Measurements from ENCODE around the gene YARS2. TPM values are rescaled to one million over a fixed set of nuclear protein-coding genes. Genes with fewer than 3 reads are reported as not detected.
A peak's percentile ranks its signal among the peaks of the same experiment; 100 is the strongest.

Gene YARS2
- total and polyA plus RNA-seq, 2 of the 13 experiments (the other 11 are each of a cell fraction or from before 2014, with no cell fraction given), result 17.9 to 39.6 TPM

DNA sequence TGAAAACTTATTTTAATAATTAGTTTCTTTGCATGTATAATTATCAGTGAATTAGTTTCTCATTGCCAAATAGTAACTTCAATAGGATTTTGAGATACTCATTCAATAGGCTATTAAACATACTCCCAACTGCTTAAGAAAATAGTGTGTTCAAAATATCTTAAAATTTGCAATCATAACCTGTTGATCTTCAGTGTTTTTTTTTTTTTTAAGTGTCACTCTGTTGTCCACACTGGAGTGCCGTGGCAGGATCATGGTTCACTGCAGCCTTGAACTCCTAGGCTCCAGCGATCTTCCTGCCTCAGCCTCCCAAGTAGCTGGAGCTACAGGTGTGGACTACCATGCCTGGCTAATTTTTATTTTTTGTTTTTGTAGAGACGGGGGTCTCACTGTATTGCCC is 1.5 kb upstream of the YARS2 start:
- peaks cover 26% of the 10 kb centered on the region for H3K79me2 ChIP-seq (ENCODE audit: insufficient read depth, low read length)
- no peak overlapping the region for H3K9ac ChIP-seq (ENCODE audit: insufficient read depth, low read depth, low read length)
- no peak overlapping the region for H3K4me3 ChIP-seq (replicated peaks in 1 of 3; ENCODE audit: insufficient read depth in 1 of 3, low read depth in 2 of 3, low read length in 3 of 3)
- TF ChIP-seq HOXA7 (CRISPR knock-in tag; IDR thresholded peaks at IDR 0.05) (no peak), ATAD3A (CRISPR knock-in tag; IDR thresholded peaks at IDR 0.05) (no peak)
- in situ Hi-C loops (cut with HindIII; ENCODE audit: extremely low pct_ligation_motif_present, low pct_unique_long_range_greater_than_20kb) (loop anchor here (5.0 to 25.0 kb wide), 3 partner anchors 145 to 1265 kb away; partner anchors contain the start of gene ALG10), intact Hi-C loops (cut with micrococcal nuclease; ENCODE audit: unreplicated experiment) (loop anchor here (5.0 to 10.0 kb wide), 3 partner anchors 108 to 648 kb away; no protein-coding TSS in a partner anchor)
- H4K20me1 ChIP-seq (ENCODE audit: insufficient read depth, low read length), result no peaks in the 10 kb centered on the region
- FAIRE-seq (no peak), DNase-seq (ENCODE audit: low spot score) (no peak), ATAC-seq (no peak)
- H3K9me3 ChIP-seq (ENCODE audit: low read length), result no peaks in the 10 kb centered on the region
- peak overlapping the region; percentile 30 for H3K4me2 ChIP-seq (ENCODE audit: low read depth, low read length)
- WGBS (ENCODE audit: low lambda C conversion rate), result 20% methylated on average over 3 of the region's 3 CpGs
- peaks cover 30% of the 10 kb centered on the region for H3K4me1 ChIP-seq (ENCODE audit: insufficient read depth, low read length)
- ChIA-PET POLR2A (interaction anchor here (1.4 kb wide), 1 partner anchor 1265 kb away, joined by 5 read pairs; the partner anchor contains the start of gene ALG10), CTCF (ENCODE audit: low intra/inter-chr PET ratio, low total read pairs) (interaction anchor here (2.4 to 2.8 kb wide), 2 partner anchors 162 to 1265 kb away, joined by 14 to 25 read pairs; partner anchors contain the start of gene ALG10)
- H3K27me3 ChIP-seq (ENCODE audit: control insufficient read depth in 1 of 2, insufficient read depth in 2 of 2, low read length in 2 of 2), result peaks cover 0 to 10% of the 10 kb centered on the region in 2 experiments; a peak in 2 of 5 replicates
- BruUV-seq (replicated peaks), result no TSS peak
- no peak overlapping the region for H3K27ac ChIP-seq (ENCODE audit: extremely low read length, insufficient read depth, low read length)
- H2AFZ ChIP-seq (ENCODE audit: low read length), result no peak overlapping the region
- 0 out of 5 replicates have a peak, but pooled peaks cover 0 to 6% of the 10 kb centered on the region in 2 experiments for H3K36me3 ChIP-seq (replicated peaks in 1 of 2; ENCODE audit: control insufficient read depth in 1 of 2, insufficient read depth in 2 of 2, low read length in 2 of 2)

DNA sequence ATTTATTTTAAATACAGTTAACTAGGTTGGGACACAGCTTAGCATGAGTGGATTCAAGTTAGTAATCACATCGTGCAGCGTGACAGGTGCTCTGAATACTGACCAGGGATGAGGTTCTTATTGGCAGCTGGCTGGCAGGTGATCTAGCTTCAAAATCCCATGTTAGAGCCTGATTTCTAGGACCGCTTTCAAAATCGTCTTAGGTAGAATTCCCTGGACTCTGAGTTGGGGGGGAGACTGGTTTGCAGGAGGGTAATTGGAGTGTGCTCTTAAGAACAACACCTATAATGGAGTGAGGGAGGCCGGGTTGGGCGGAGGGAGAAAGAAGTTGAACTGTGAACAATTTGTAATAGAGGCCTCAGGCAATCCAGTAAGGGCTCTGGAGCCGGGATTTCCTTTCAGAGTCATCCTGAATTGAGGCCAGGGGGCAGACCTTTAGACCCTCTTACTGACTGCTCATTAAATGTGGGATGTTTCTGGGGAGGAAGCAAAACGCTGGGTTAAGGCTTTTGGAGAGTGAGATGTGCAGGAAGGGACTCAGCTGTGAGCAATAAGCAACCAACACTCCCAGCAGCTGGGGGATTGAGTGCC is 874 bp upstream of the YARS2 start:
- no TSS peak for BruUV-seq (replicated peaks)

More for the DNA sequence above, 874 bp upstream of the YARS2 start:
- TF ChIP-seq ZNF44 (CRISPR knock-in tag; IDR thresholded peaks at IDR 0.05), result 0 out of 2 replicates have a peak, but pooled peaks have one; percentile 28
- TF ChIP-seq ZNF124 (CRISPR knock-in tag; IDR thresholded peaks at IDR 0.05), result no peak
- no peak for TF ChIP-seq HNF4G (IDR thresholded peaks at IDR 0.05; ENCODE audit: borderline replicate concordance, low read depth, low read length)
- no peak for TF ChIP-seq HNF4G (CRISPR knock-in tag; IDR thresholded peaks at IDR 0.05; ENCODE audit: borderline replicate concordance, low read depth)
- TF ChIP-seq ZNF264 (CRISPR knock-in tag; IDR thresholded peaks at IDR 0.05), result no peak
- TF ChIP-seq, protein P1, sequence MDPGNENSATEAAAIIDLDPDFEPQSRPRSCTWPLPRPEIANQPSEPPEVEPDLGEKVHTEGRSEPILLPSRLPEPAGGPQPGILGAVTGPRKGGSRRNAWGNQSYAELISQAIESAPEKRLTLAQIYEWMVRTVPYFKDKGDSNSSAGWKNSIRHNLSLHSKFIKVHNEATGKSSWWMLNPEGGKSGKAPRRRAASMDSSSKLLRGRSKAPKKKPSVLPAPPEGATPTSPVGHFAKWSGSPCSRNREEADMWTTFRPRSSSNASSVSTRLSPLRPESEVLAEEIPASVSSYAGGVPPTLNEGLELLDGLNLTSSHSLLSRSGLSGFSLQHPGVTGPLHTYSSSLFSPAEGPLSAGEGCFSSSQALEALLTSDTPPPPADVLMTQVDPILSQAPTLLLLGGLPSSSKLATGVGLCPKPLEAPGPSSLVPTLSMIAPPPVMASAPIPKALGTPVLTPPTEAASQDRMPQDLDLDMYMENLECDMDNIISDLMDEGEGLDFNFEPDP (CRISPR knock-in tag; conservative IDR thresholded peaks at IDR 0.05), result no peak
- no peak for TF ChIP-seq ZNF746 (CRISPR knock-in tag; IDR thresholded peaks at IDR 0.05)
- 0 out of 2 replicates have a peak, but pooled peaks have one; percentile 8 for TF ChIP-seq KLF9 (CRISPR knock-in tag; IDR thresholded peaks at IDR 0.05; ENCODE audit: low read depth)
- TF ChIP-seq ZKSCAN8 (CRISPR knock-in tag; IDR thresholded peaks at IDR 0.05; ENCODE audit: borderline replicate concordance), result no peak
- POLR2A ChIA-PET, result interaction anchor here (0.8 to 2.0 kb wide), 5 partner anchors 79 to 1265 kb away, joined by 4 to 31 read pairs (median 13); partner anchors contain the start of genes ALG10, DNM1L and PKP2
- Histone ChIP-seq H3K4me2 (ENCODE audit: low read depth, low read length) (peak overlapping the region; percentile 80), H4K20me1 (ENCODE audit: insufficient read depth, low read length) (no peaks in the 10 kb centered on the region), H3K9me3 (ENCODE audit: low read length) (no peaks in the 10 kb centered on the region), H3K4me1 (ENCODE audit: insufficient read depth, low read length) (peaks cover 30% of the 10 kb centered on the region), H3K36me3 (replicated peaks in 1 of 2; ENCODE audit: control insufficient read depth in 1 of 2, insufficient read depth in 2 of 2, low read length in 2 of 2) (peaks cover 2 to 12% of the 10 kb centered on the region in 2 experiments; a peak in 3 of 5 replicates), H3K9ac (ENCODE audit: insufficient read depth, low read depth, low read length) (peak overlapping the region; percentile 90; the same call in 1 of the 2 replicates), H3K27me3 (ENCODE audit: control insufficient read depth in 1 of 2, insufficient read depth in 2 of 2, low read length in 2 of 2) (peaks cover 0 to 6% of the 10 kb centered on the region in 2 experiments; a peak in 2 of 5 replicates), H2AFZ (ENCODE audit: low read length) (peak overlapping the region; percentile 78), H3K27ac (ENCODE audit: extremely low read length, insufficient read depth, low read length) (no peak overlapping the region), H3K4me3 (replicated peaks in 1 of 3; ENCODE audit: insufficient read depth in 1 of 3, low read depth in 2 of 3, low read length in 3 of 3) (peak overlapping the region in 2 of 3 experiments; percentile 86 to 91; a peak in 4 of 6 replicates), H3K79me2 (ENCODE audit: insufficient read depth, low read length) (peaks cover 29% of the 10 kb centered on the region)
- FAIRE-seq (no peak), ATAC-seq (peak; percentile 2; the same call in 1 of the 3 replicates), DNase-seq (ENCODE audit: low spot score) (no peak)
- WGBS (ENCODE audit: low lambda C conversion rate), result 11% methylated on average over 8 of the region's 8 CpGs
- CTCF ChIA-PET (ENCODE audit: low intra/inter-chr PET ratio, low total read pairs), result interaction anchor here (1.4 to 2.8 kb wide), 3 partner anchors 162 to 1265 kb away, joined by 4 to 25 read pairs (median 14); partner anchors contain the start of gene ALG10
- intact Hi-C loops (cut with micrococcal nuclease; ENCODE audit: unreplicated experiment) (loop anchor here (1.0 to 10.0 kb wide), 4 partner anchors 108 to 648 kb away; no protein-coding TSS in a partner anchor), in situ Hi-C loops (cut with HindIII; ENCODE audit: extremely low pct_ligation_motif_present, low pct_unique_long_range_greater_than_20kb) (loop anchor here (5.0 to 25.0 kb wide), 3 partner anchors 146 to 1266 kb away; partner anchors contain the start of gene ALG10)

Data from HepG2 (cell line).